KMS-11 (cell line): Measurements from ENCODE around the gene IQGAP1.
A peak's percentile ranks its signal among the peaks of the same experiment; 100 is the strongest.

Experiments
- H2AFZ ChIP-seq: fragments of 200-600 bp; sonication (generic); 2 replicates; pipeline ENCODE4 v1.6.1; 2016; ENCODE audit warnings: antibody characterized with exemption, mixed run types, low read depth
- H3K27ac ChIP-seq: fragments of 200-600 bp; sonication (generic); 2 replicates; pipeline ENCODE4 v1.6.1; 2016; ENCODE audit warnings: mild to moderate bottlenecking, mixed run types
- H3K27me3 ChIP-seq: fragments of 200-600 bp; sonication (generic); 2 replicates; pipeline ENCODE4 v1.6.1; 2017; ENCODE audit warnings: mild to moderate bottlenecking, low read depth, mixed run types, moderate library complexity; ENCODE audit not compliant: insufficient read depth
- H3K36me3 ChIP-seq: fragments of 200-600 bp; sonication (generic); 2 replicates; pipeline ENCODE4 v1.6.1; 2017; ENCODE audit warnings: mild to moderate bottlenecking, mixed run types; ENCODE audit not compliant: insufficient read depth
- H3K4me1 ChIP-seq: fragments of 200-600 bp; sonication (generic); 2 replicates; pipeline ENCODE4 v1.6.1; 2016; ENCODE audit warnings: mild to moderate bottlenecking, low read depth, mixed run types; ENCODE audit not compliant: poor library complexity, severe bottlenecking
- H3K4me2 ChIP-seq: fragments of 200-600 bp; sonication (generic); 2 replicates; pipeline ENCODE4 v1.7.0; 2016; ENCODE audit warnings: mild to moderate bottlenecking, mixed run types
- H3K4me3 ChIP-seq: fragments of 200-600 bp; sonication (generic); IDR thresholded peaks from 2 replicates; pipeline ENCODE4 v1.6.1; 2017; ENCODE audit warnings: low read depth, low read length, mixed read lengths; ENCODE audit not compliant: insufficient read depth
- H3K79me2 ChIP-seq: fragments of 200-600 bp; sonication (generic); 2 replicates; pipeline ENCODE4 v1.6.1; 2016; ENCODE audit warnings: low read depth, mixed run types; ENCODE audit not compliant: insufficient read depth
- H3K9ac ChIP-seq: fragments of 200-600 bp; sonication (generic); 2 replicates; pipeline ENCODE4 v1.6.1; 2016; ENCODE audit warnings: mild to moderate bottlenecking, mixed run types
- H4K20me1 ChIP-seq: fragments of 200-600 bp; sonication (generic); 2 replicates; pipeline ENCODE4 v1.6.1; 2016; ENCODE audit warnings: mild to moderate bottlenecking, mixed run types; ENCODE audit not compliant: insufficient read depth
- CTCF ChIP-seq: fragments of 200-600 bp; sonication (generic); conservative IDR thresholded peaks from 2 replicates; pipeline ENCODE4 v1.6.1; 2017; ENCODE audit warnings: low read depth, mild to moderate bottlenecking, antibody characterized with exemption, low read length, moderate library complexity, mixed read lengths

The IQGAP1 gene

GRCh38 chr15:90387534-90388461 lies at the start of gene IQGAP1:
Gene IQGAP1, plus strand, starts transcription at chr15:90388242. Its CDS starts 100 bp downstream, at chr15:90388342.
- no peaks in the 10 kb centered on the region for H3K36me3 ChIP-seq
- peaks cover 15% of the 10 kb centered on the region; the same call in 1 of the 2 replicates for H3K79me2 ChIP-seq
- H2AFZ ChIP-seq, result peak within 1 kb of the TSS; percentile 97
- no peaks in the 10 kb centered on the region for H3K27me3 ChIP-seq
- H4K20me1 ChIP-seq, result no peaks in the 10 kb centered on the region
- peak within 1 kb of the TSS; percentile 82 for H3K27ac ChIP-seq
- TF ChIP-seq CTCF, result no peak
- peak within 1 kb of the TSS; percentile 88 for H3K9ac ChIP-seq
- no peak within 1 kb of the TSS for H3K4me3 ChIP-seq
- peaks cover 24% of the 10 kb centered on the region for H3K4me1 ChIP-seq
- peak within 1 kb of the TSS; percentile 83 for H3K4me2 ChIP-seq

GRCh38 chr15:90338532-90338931 lies 49.5 kb upstream of the IQGAP1 start:
- no peak for TF ChIP-seq CTCF
- Histone ChIP-seq H2AFZ (no peak overlapping the region), H3K4me3 (no peak overlapping the region), H4K20me1 (no peaks in the 10 kb centered on the region), H3K79me2 (no peaks in the 10 kb centered on the region), H3K9ac (no peak overlapping the region), H3K4me1 (no peaks in the 10 kb centered on the region), H3K4me2 (no peak overlapping the region), H3K27me3 (no peaks in the 10 kb centered on the region), H3K36me3 (no peaks in the 10 kb centered on the region), H3K27ac (no peak overlapping the region)

- H3K4me2 ChIP-seq, result no peak overlapping the region
Measured at GRCh38 chr15:90340345-90340744, 47.7 kb upstream of the IQGAP1 start.

GRCh38 chr15:90343302-90343790 lies 44.7 kb upstream of the IQGAP1 start:
- H3K36me3 ChIP-seq, result no peaks in the 10 kb centered on the region
- no peaks in the 10 kb centered on the region for H3K27me3 ChIP-seq
- no peak for TF ChIP-seq CTCF
- H3K27ac ChIP-seq, result no peak overlapping the region
- H3K79me2 ChIP-seq, result no peaks in the 10 kb centered on the region
- H3K9ac ChIP-seq, result no peak overlapping the region
- no peak overlapping the region for H3K4me3 ChIP-seq
- H2AFZ ChIP-seq, result no peak overlapping the region
- no peaks in the 10 kb centered on the region for H3K4me1 ChIP-seq
- no peak overlapping the region for H3K4me2 ChIP-seq
- H4K20me1 ChIP-seq, result no peaks in the 10 kb centered on the region

More at GRCh38 chr15:90340345-90340744, 47.7 kb upstream of the IQGAP1 start:
- Histone ChIP-seq H3K9ac (no peak overlapping the region), H4K20me1 (no peaks in the 10 kb centered on the region), H3K36me3 (no peaks in the 10 kb centered on the region), H3K79me2 (no peaks in the 10 kb centered on the region), H2AFZ (no peak overlapping the region), H3K4me1 (no peaks in the 10 kb centered on the region), H3K27ac (no peak overlapping the region), H3K27me3 (no peaks in the 10 kb centered on the region), H3K4me3 (no peak overlapping the region)
- TF ChIP-seq CTCF, result no peak
